Measurements from ENCODE around the gene REEP1. TPM values are rescaled to one million over a fixed set of nuclear protein-coding genes. Genes with fewer than 3 reads are reported as not detected.

REEP1 gene
- total and polyA plus RNA-seq, 2 of the 13 experiments (the other 11 are each of a cell fraction or from before 2014, with no cell fraction given), result 0.27 TPM; not detected in 1

- ChIA-PET POLR2A (no interaction called here), CTCF (ENCODE audit: low intra/inter-chr PET ratio, low total read pairs) (no interaction called here)
- ATAC-seq (no peak), DNase-seq (ENCODE audit: low spot score) (no peak), FAIRE-seq (no peak)
- H4K20me1 ChIP-seq (ENCODE audit: insufficient read depth, low read length), result no peaks in the 10 kb centered on the region
- H3K36me3 ChIP-seq (replicated peaks in 1 of 2; ENCODE audit: control insufficient read depth in 1 of 2, insufficient read depth in 2 of 2, low read length in 2 of 2), result no peaks in the 10 kb centered on the region
- H3K9ac ChIP-seq (ENCODE audit: insufficient read depth, low read depth, low read length), result no peak overlapping the region
- H3K27ac ChIP-seq (ENCODE audit: extremely low read length, insufficient read depth, low read length), result no peak overlapping the region
- in situ Hi-C loops (cut with HindIII; ENCODE audit: extremely low pct_ligation_motif_present, low pct_unique_long_range_greater_than_20kb), result no loop called here
- peaks cover 4 to 20% of the 10 kb centered on the region in 2 experiments; a peak in 2 of 5 replicates for H3K27me3 ChIP-seq (ENCODE audit: control insufficient read depth in 1 of 2, insufficient read depth in 2 of 2, low read length in 2 of 2)
- no peak overlapping the region for H3K4me2 ChIP-seq (ENCODE audit: low read depth, low read length)
- no peak overlapping the region for H3K4me3 ChIP-seq (replicated peaks in 1 of 3; ENCODE audit: insufficient read depth in 1 of 3, low read depth in 2 of 3, low read length in 3 of 3)
- H3K4me1 ChIP-seq (ENCODE audit: insufficient read depth, low read length), result peaks cover 29% of the 10 kb centered on the region
- no peaks in the 10 kb centered on the region for H3K9me3 ChIP-seq (ENCODE audit: low read length)
- no peak overlapping the region for H2AFZ ChIP-seq (ENCODE audit: low read length)
- no peaks in the 10 kb centered on the region for H3K79me2 ChIP-seq (ENCODE audit: insufficient read depth, low read length)
- WGBS (ENCODE audit: low lambda C conversion rate), result 64% methylated on average over 5 of the region's 6 CpGs
- TF ChIP-seq, protein P1, sequence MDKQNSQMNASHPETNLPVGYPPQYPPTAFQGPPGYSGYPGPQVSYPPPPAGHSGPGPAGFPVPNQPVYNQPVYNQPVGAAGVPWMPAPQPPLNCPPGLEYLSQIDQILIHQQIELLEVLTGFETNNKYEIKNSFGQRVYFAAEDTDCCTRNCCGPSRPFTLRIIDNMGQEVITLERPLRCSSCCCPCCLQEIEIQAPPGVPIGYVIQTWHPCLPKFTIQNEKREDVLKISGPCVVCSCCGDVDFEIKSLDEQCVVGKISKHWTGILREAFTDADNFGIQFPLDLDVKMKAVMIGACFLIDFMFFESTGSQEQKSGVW (CRISPR knock-in tag; IDR thresholded peaks at IDR 0.05; ENCODE audit: borderline replicate concordance), result no peak
- TF ChIP-seq BRCA1 (CRISPR knock-in tag; IDR thresholded peaks at IDR 0.05), result no peak
- no peak for TF ChIP-seq MLXIP (CRISPR knock-in tag; IDR thresholded peaks at IDR 0.05; ENCODE audit: borderline replicate concordance)
- TF ChIP-seq RORA (CRISPR knock-in tag; IDR thresholded peaks at IDR 0.05), result no peak
- TF ChIP-seq ZFP36L1 (CRISPR knock-in tag; IDR thresholded peaks at IDR 0.05), result no peak
- no peak for TF ChIP-seq ZNF180 (CRISPR knock-in tag; IDR thresholded peaks at IDR 0.05; ENCODE audit: borderline replicate concordance, low read depth)
- TF ChIP-seq, protein P2, sequence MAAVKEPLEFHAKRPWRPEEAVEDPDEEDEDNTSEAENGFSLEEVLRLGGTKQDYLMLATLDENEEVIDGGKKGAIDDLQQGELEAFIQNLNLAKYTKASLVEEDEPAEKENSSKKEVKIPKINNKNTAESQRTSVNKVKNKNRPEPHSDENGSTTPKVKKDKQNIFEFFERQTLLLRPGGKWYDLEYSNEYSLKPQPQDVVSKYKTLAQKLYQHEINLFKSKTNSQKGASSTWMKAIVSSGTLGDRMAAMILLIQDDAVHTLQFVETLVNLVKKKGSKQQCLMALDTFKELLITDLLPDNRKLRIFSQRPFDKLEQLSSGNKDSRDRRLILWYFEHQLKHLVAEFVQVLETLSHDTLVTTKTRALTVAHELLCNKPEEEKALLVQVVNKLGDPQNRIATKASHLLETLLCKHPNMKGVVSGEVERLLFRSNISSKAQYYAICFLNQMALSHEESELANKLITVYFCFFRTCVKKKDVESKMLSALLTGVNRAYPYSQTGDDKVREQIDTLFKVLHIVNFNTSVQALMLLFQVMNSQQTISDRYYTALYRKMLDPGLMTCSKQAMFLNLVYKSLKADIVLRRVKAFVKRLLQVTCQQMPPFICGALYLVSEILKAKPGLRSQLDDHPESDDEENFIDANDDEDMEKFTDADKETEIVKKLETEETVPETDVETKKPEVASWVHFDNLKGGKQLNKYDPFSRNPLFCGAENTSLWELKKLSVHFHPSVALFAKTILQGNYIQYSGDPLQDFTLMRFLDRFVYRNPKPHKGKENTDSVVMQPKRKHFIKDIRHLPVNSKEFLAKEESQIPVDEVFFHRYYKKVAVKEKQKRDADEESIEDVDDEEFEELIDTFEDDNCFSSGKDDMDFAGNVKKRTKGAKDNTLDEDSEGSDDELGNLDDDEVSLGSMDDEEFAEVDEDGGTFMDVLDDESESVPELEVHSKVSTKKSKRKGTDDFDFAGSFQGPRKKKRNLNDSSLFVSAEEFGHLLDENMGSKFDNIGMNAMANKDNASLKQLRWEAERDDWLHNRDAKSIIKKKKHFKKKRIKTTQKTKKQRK (IDR thresholded peaks at IDR 0.05; ENCODE audit: low read length), result no peak
- TF ChIP-seq, protein P3, sequence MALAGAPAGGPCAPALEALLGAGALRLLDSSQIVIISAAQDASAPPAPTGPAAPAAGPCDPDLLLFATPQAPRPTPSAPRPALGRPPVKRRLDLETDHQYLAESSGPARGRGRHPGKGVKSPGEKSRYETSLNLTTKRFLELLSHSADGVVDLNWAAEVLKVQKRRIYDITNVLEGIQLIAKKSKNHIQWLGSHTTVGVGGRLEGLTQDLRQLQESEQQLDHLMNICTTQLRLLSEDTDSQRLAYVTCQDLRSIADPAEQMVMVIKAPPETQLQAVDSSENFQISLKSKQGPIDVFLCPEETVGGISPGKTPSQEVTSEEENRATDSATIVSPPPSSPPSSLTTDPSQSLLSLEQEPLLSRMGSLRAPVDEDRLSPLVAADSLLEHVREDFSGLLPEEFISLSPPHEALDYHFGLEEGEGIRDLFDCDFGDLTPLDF (CRISPR knock-in tag; IDR thresholded peaks at IDR 0.05), result no peak
- no peak for TF ChIP-seq ZNF17 (CRISPR knock-in tag; IDR thresholded peaks at IDR 0.05)
- TF ChIP-seq, protein P4, sequence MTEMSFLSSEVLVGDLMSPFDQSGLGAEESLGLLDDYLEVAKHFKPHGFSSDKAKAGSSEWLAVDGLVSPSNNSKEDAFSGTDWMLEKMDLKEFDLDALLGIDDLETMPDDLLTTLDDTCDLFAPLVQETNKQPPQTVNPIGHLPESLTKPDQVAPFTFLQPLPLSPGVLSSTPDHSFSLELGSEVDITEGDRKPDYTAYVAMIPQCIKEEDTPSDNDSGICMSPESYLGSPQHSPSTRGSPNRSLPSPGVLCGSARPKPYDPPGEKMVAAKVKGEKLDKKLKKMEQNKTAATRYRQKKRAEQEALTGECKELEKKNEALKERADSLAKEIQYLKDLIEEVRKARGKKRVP (CRISPR knock-in tag; IDR thresholded peaks at IDR 0.05), result no peak
- no peak for TF ChIP-seq ZNF562 (CRISPR knock-in tag; IDR thresholded peaks at IDR 0.05; ENCODE audit: borderline replicate concordance)
- TF ChIP-seq, protein P5, sequence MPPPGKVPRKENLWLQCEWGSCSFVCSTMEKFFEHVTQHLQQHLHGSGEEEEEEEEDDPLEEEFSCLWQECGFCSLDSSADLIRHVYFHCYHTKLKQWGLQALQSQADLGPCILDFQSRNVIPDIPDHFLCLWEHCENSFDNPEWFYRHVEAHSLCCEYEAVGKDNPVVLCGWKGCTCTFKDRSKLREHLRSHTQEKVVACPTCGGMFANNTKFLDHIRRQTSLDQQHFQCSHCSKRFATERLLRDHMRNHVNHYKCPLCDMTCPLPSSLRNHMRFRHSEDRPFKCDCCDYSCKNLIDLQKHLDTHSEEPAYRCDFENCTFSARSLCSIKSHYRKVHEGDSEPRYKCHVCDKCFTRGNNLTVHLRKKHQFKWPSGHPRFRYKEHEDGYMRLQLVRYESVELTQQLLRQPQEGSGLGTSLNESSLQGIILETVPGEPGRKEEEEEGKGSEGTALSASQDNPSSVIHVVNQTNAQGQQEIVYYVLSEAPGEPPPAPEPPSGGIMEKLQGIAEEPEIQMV (CRISPR knock-in tag; IDR thresholded peaks at IDR 0.05; ENCODE audit: low read depth), result no peak
- intact Hi-C loops (cut with micrococcal nuclease; ENCODE audit: unreplicated experiment), result no loop called here
- BruUV-seq (replicated peaks), result no TSS peak
Measured at GRCh38 chr2:86225581-86225980, 111.8 kb downstream of the REEP1 start.
